SK-N-SH (cell line): ENCODE measurements around the gene SPDL1. TPM values are rescaled to one million over a fixed set of nuclear protein-coding genes. Genes with fewer than 3 reads are reported as not detected.

Experiments
- CTCF ChIA-PET: fragments of 300-600, 350-600 bp; formaldehyde crosslinking; extraction: SDS; loops from one replicate; lab custom pipeline; 2021; lab: Yijun Ruan, JAX
- POLR2A ChIA-PET: fragments of 350-600 bp; sonication (Branson Sonifier 250); formaldehyde crosslinking; extraction: SDS; loops from one replicate; lab custom pipeline; 2020; ENCODE audit warnings: antibody characterized with exemption, inconsistent platforms; lab: Yijun Ruan, JAX
- DNase-seq: peaks from one replicate; pipeline ENCODE4 v3.0.0; 2012
- H2AFZ ChIP-seq: fragments of 200-600 bp; sonication (generic); 2 replicates; pipeline ENCODE4 v1.8.1; 2016; ENCODE audit warnings: antibody characterized with exemption, mild to moderate bottlenecking, low read depth
- H3F3A ChIP-seq: fragments of 200-600 bp; sonication (generic); replicated peaks from 2 replicates; pipeline ENCODE3; 2016; ENCODE audit warnings: antibody characterized with exemption, mild to moderate bottlenecking; ENCODE audit not compliant: insufficient read depth
- H3K27ac ChIP-seq, 2 experiments: fragments of 200-500 bp in 1 of 2; fragments of 200-600 bp in 1 of 2; sonication (Bioruptor generic) in 1 of 2; sonication (generic), shearing (Covaris generic) in 1 of 2; 2 replicates each; pipeline versions ENCODE4 v1.5.1 to v1.6.1; 2014 to 2016; ENCODE audit warnings: low read depth in 2 of 2, inconsistent platforms in 1 of 2, low read length in 1 of 2, mild to moderate bottlenecking in 1 of 2, mixed read lengths in 1 of 2
- H3K27me3 ChIP-seq: fragments of 200-600 bp; sonication (generic), shearing (Covaris generic); 2 replicates; pipeline ENCODE4 v1.6.1; 2016; ENCODE audit warnings: mixed run types; ENCODE audit not compliant: insufficient read depth
- H3K36me3 ChIP-seq, 2 experiments: fragments of 200-500 bp in 1 of 2; fragments of 200-600 bp in 1 of 2; sonication (Bioruptor generic) in 1 of 2; sonication (generic) in 1 of 2; replicated peaks in 1 of 2; 2 replicates each; pipeline versions ENCODE3 to v1.5.1; 2014 to 2016; ENCODE audit warnings: low read length in 1 of 2, mild to moderate bottlenecking in 1 of 2; ENCODE audit not compliant: insufficient read depth in 2 of 2, control insufficient read depth in 1 of 2
- H3K4me1 ChIP-seq, 2 experiments: fragments of 200-500 bp in 1 of 2; fragments of 200-600 bp in 1 of 2; sonication (Bioruptor generic) in 1 of 2; sonication (generic), shearing (Covaris generic) in 1 of 2; 2 replicates each; pipeline versions ENCODE4 v1.5.1 to v1.6.1; 2014 to 2016; ENCODE audit warnings: low read depth in 1 of 2, low read length in 1 of 2, mixed run types in 1 of 2; ENCODE audit not compliant: insufficient read depth in 2 of 2, control insufficient read depth in 1 of 2
- H3K4me2 ChIP-seq: fragments of 200-600 bp; sonication (generic), shearing (Covaris generic); 2 replicates; pipeline ENCODE4 v1.6.1; 2017; ENCODE audit warnings: mixed run types
- H3K4me3 ChIP-seq, 2 experiments: fragments of 200-500 bp in 1 of 2; fragments of 200-600 bp in 1 of 2; sonication (Bioruptor generic) in 1 of 2; sonication (generic), shearing (Covaris generic) in 1 of 2; 2 replicates each; pipeline versions ENCODE4 v1.5.1 to v1.8.1; 2014 to 2016; ENCODE audit warnings: low read depth in 2 of 2, inconsistent platforms in 1 of 2, low read length in 1 of 2, mild to moderate bottlenecking in 1 of 2, mixed read lengths in 1 of 2, moderate library complexity in 1 of 2
- H3K79me2 ChIP-seq: fragments of 200-600 bp; sonication (generic); 2 replicates; pipeline ENCODE4 v1.8.1; 2017; ENCODE audit warnings: mild to moderate bottlenecking; ENCODE audit not compliant: insufficient read depth
- H3K9ac ChIP-seq: fragments of 200-600 bp; sonication (generic); 2 replicates; pipeline ENCODE4 v1.6.1; 2017; ENCODE audit warnings: mixed run types
- H3K9me2 ChIP-seq: fragments of 200-600 bp; sonication (generic); 2 replicates; pipeline ENCODE4 v1.6.1; 2017; ENCODE audit warnings: mixed run types
- H3K9me3 ChIP-seq: fragments of 200-600 bp; sonication (generic); 2 replicates; pipeline ENCODE4 v1.6.1; 2017; ENCODE audit warnings: mixed run types, mild to moderate bottlenecking, moderate library complexity
- H4K20me1 ChIP-seq: fragments of 200-600 bp; sonication (generic); 2 replicates; pipeline ENCODE4 v1.6.1; 2017; ENCODE audit warnings: mild to moderate bottlenecking, mixed run types; ENCODE audit not compliant: insufficient read depth
- CHD2 ChIP-seq: fragments of 150-350 bp; IDR thresholded peaks from 2 replicates; pipeline ENCODE4 v1.6.1; 2018; ENCODE audit warnings: low read length; ENCODE audit not compliant: partially characterized antibody
- FOXJ3 ChIP-seq: sonication (generic); formaldehyde crosslinking; IDR thresholded peaks from 2 replicates; pipeline ENCODE4 v1.5.1; 2020; ENCODE audit warnings: mild to moderate bottlenecking, missing genetic modification reagents
- FOXM1 ChIP-seq: IDR thresholded peaks from 2 replicates; pipeline ENCODE4 v1.4.0; 2012; ENCODE audit warnings: low read depth, mild to moderate bottlenecking
- GABPA ChIP-seq: IDR thresholded peaks from 2 replicates; pipeline ENCODE4 v1.4.0; 2012; ENCODE audit warnings: low read depth, mild to moderate bottlenecking
- IRF3 ChIP-seq: fragments of 150-350 bp; IDR thresholded peaks from 2 replicates; pipeline ENCODE4 v1.6.1; 2016; ENCODE audit warnings: mild to moderate bottlenecking, low read depth, low read length
- MXI1 ChIP-seq: IDR thresholded peaks from 2 replicates; pipeline ENCODE4 v1.6.1; 2012; ENCODE audit warnings: mild to moderate bottlenecking, low read depth, low read length, improper control_type of control experiment
- NFIC ChIP-seq: IDR thresholded peaks from 2 replicates; pipeline ENCODE4 v1.4.0; 2012; ENCODE audit warnings: borderline replicate concordance
- PBX3 ChIP-seq: IDR thresholded peaks from 2 replicates; pipeline ENCODE4; 2012
- RCOR1 ChIP-seq: fragments of 150-350 bp; IDR thresholded peaks from 2 replicates; pipeline ENCODE4 v1.6.1; 2017; ENCODE audit warnings: antibody characterized with exemption, low read length
- TCF12 ChIP-seq: IDR thresholded peaks from 2 replicates; pipeline ENCODE4 v1.4.0; 2012
- YY1 ChIP-seq: IDR thresholded peaks from 2 replicates; pipeline ENCODE4 v1.4.0; 2012; ENCODE audit warnings: low read depth, mild to moderate bottlenecking
- ZBTB33 ChIP-seq: IDR thresholded peaks from 2 replicates; pipeline ENCODE4 v1.4.0; 2012; ENCODE audit warnings: low read depth, borderline replicate concordance
- WGBS: methylation state at CpG from one replicate; pipeline ENCODE4 v1.1.6; 2017; ENCODE audit warnings: low lambda C conversion rate; 5-methylcytosine and 5-hydroxymethylcytosine counted together
- polyA plus RNA-seq, 3 experiments: library from polyadenylated mRNA; depleted of rRNA; stranded (reverse); fragments of >200 nt; gene quantifications; 2 replicates each; pipeline ENCODE4 v1.2.3, GENCODE V29; 2012

SPDL1 gene
- polyA plus RNA-seq, 1 of the 3 experiments (the other 2 are of a cell fraction) = 45.1 TPM

- H3K27me3 ChIP-seq = no peaks in the 10 kb centered on the region
- H4K20me1 ChIP-seq = no peaks in the 10 kb centered on the region
- CTCF ChIA-PET = interaction anchor here (0.9 to 4.8 kb wide), 5 partner anchors 11 to 666 kb away, joined by 3 to 83 read pairs (median 13); no protein-coding TSS in a partner anchor
- H3K4me3 ChIP-seq = no peak overlapping the region
- H3K4me1 ChIP-seq = peaks cover 0 to 23% of the 10 kb centered on the region in 2 experiments; a peak in 2 of 4 replicates
- no peaks in the 10 kb centered on the region for H3K9me2 ChIP-seq
- H3K36me3 ChIP-seq = no peaks in the 10 kb centered on the region
- POLR2A ChIA-PET = no interaction called here
- H3K4me2 ChIP-seq = no peak overlapping the region
- H3K27ac ChIP-seq = peak overlapping the region in 1 of 2 experiments; percentile 81; a peak in 2 of 4 replicates
- H3K79me2 ChIP-seq = no peaks in the 10 kb centered on the region
- H3K9me3 ChIP-seq = no peaks in the 10 kb centered on the region
- no peak for DNase-seq
- H3F3A ChIP-seq = no peaks in the 10 kb centered on the region
- TF ChIP-seq FOXJ3 (CRISPR knock-in tag) (no peak), TCF12 (peak; percentile 37), YY1 (no peak)
- no peak overlapping the region for H2AFZ ChIP-seq
- H3K9ac ChIP-seq = no peak overlapping the region
- WGBS = 40% methylated on average over 4 of the region's 4 CpGs
These were observed 33.3 kb upstream of the SPDL1 start for GRCh38 chr5:169550227-169550626.

GRCh38 chr5:169551146-169551545, 32.4 kb upstream of the SPDL1 start:
- no peak for TF ChIP-seq YY1
- TF ChIP-seq CHD2 = no peak
- TF ChIP-seq TCF12 = no peak
- no peak for TF ChIP-seq MXI1
- no peak for TF ChIP-seq PBX3
- no peak for TF ChIP-seq ZBTB33
- no peak for TF ChIP-seq RCOR1
- TF ChIP-seq NFIC = no peak
- TF ChIP-seq FOXM1 = no peak
- TF ChIP-seq GABPA = no peak
- no peak for TF ChIP-seq IRF3
- WGBS = 96% methylated on average over 1 of the region's 1 CpG
- POLR2A ChIA-PET = no interaction called here

More at GRCh38 chr5:169551146-169551545, 32.4 kb upstream of the SPDL1 start:
- H3K9ac ChIP-seq = no peak overlapping the region
- H3F3A ChIP-seq = no peaks in the 10 kb centered on the region
- CTCF ChIA-PET = interaction anchor here (1.0 to 4.8 kb wide), 2 partner anchors 248 to 603 kb away, joined by 3 to 55 read pairs; no protein-coding TSS in a partner anchor
- H2AFZ ChIP-seq = no peak overlapping the region
- no peaks in the 10 kb centered on the region for H3K9me2 ChIP-seq
- no peak for DNase-seq
- H3K36me3 ChIP-seq = no peaks in the 10 kb centered on the region
- H3K4me3 ChIP-seq = no peak overlapping the region
- H3K4me1 ChIP-seq = peaks cover 0 to 23% of the 10 kb centered on the region in 2 experiments; a peak in 2 of 4 replicates
- no peak overlapping the region for H3K4me2 ChIP-seq
- no peaks in the 10 kb centered on the region for H3K27me3 ChIP-seq
- H4K20me1 ChIP-seq = no peaks in the 10 kb centered on the region
- H3K27ac ChIP-seq = peak overlapping the region in 1 of 2 experiments; percentile 81; a peak in 1 of 4 replicates
- no peaks in the 10 kb centered on the region for H3K9me3 ChIP-seq
- no peaks in the 10 kb centered on the region for H3K79me2 ChIP-seq
